GM18870 (cell line): ENCODE measurements around the gene STRIP1.

Experiments used
- ATAC-seq: cut with Tn5 transposase; IDR thresholded peaks from one replicate; pipeline ENCODE4 v1.9.1; 2021; ENCODE audit warnings: moderate library complexity; ENCODE audit not compliant: unreplicated experiment

Gene STRIP1, protein sequence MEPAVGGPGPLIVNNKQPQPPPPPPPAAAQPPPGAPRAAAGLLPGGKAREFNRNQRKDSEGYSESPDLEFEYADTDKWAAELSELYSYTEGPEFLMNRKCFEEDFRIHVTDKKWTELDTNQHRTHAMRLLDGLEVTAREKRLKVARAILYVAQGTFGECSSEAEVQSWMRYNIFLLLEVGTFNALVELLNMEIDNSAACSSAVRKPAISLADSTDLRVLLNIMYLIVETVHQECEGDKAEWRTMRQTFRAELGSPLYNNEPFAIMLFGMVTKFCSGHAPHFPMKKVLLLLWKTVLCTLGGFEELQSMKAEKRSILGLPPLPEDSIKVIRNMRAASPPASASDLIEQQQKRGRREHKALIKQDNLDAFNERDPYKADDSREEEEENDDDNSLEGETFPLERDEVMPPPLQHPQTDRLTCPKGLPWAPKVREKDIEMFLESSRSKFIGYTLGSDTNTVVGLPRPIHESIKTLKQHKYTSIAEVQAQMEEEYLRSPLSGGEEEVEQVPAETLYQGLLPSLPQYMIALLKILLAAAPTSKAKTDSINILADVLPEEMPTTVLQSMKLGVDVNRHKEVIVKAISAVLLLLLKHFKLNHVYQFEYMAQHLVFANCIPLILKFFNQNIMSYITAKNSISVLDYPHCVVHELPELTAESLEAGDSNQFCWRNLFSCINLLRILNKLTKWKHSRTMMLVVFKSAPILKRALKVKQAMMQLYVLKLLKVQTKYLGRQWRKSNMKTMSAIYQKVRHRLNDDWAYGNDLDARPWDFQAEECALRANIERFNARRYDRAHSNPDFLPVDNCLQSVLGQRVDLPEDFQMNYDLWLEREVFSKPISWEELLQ

DNA sequence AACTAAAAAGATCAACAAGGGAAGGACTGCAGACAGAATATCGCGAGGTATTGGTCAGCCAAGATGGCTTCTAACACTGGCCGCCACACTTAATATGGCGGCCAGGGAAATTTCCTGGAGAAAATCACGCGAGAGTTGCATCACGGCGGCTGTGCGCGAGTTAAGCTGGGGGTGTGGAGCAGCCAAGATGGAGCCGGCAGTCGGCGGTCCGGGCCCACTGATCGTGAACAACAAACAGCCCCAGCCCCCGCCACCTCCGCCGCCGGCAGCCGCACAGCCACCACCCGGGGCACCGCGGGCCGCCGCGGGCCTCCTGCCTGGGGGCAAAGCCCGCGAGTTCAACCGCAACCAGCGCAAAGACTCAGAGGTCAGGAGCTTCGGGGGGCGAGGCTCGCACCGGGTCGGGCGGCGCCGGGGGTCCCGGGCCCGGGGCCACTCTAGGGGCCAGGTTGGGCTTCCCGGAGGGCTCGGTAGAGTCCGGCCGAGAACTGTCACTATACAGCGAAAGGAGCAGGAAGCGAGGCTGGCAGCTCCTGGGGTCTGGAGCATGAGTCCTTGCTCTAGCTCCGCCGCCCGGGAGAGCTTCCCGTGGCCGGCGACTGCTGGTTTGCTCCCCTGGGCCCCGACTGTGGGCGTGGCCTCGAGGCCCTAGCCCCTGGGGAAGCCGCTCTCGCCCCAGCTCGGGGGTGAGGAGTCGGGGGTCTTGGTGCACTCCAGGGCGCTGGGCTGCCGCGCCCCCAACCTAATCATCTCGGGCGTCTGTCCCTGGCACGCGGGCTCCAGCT is at the start of gene STRIP1:
Gene STRIP1, plus strand, starts transcription at position 174 of the 785 bp plus-strand sequence. Its CDS starts 14 bp downstream, at position 188.
- ATAC-seq = peak; percentile 88

DNA sequence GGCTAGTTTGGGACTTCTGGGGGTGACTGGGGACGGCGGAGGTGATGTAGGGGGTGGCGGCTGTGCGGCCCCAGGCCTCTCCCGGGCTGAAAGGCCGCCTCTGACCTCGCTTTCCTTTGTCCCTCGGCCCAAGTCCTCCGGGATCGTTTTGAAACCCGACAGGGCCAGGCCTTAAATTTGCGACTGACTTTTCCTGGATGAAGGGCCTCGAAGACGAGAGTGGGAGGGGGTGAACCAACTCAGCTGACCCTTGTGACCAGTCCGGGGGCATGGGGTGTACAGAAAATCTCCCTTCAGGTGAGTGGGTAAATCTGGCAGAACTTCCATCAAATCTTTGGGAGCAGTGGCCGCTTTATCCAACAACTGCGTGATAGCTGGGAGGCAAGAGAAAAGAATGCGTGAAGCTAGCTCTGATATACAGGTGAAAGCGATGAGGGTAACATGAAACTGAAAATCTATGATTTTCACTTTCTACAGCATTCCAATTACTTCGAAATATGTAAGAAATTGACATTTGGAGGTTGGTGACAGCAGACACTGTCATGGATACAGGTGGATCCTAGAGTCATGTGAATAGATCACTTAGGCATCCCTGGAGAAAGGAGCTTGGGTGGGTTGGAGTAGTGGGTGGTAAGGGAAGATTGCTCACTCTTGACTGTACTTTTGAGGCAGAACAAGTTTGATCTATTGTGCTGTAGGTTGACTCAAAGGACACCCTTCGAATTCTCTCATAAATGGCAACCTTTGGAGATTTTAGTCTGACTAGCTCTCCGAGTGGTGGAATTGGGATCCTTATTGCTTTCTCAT is 49.0 kb upstream of the STRIP1 start:
- no peak for ATAC-seq

DNA sequence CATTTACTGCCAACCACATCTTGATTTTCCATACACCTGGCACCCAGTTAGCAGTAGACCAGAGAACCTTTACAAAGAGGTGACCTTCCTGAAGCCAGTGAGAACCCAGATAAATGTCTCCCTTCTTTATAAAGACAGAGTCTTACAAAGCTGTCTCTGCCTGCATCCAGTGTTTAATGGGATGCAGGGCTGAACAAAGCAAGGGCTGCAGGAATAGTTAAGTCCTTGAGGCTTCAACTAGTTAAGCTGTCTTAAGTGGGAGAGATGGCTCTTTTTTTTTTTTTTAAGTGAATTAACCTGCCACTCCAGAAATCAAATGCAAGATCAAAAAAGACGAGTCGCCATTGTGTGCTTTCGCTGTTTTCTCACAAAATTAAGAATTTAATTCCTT is 48.4 kb upstream of the STRIP1 start:
- no peak for ATAC-seq

DNA sequence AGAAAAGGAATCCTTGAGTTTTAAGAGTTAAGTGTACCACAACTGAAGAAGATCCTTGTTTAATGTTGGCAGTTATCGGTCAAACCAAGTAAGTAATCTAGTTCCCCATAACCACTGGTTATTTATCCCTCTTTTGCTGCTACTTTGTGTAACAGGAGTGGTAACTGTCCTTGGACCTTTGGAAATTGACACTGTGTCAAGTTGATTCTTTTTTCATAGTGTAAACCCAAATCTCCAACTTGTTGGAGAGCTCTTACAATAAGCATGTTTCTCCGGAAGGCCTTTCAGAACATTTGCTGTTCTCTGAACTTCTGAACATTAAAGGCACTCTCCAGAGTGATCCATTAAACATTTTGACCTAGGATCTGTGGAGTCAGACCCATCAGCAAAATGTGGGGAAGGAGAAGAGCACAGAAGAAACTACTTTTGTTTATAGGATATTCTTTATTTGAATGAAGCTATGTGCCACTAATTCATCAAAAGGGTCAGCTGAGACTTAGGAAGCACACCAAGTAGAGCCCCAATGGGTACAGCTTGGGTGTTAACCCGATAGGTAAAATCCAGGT is 46.0 kb upstream of the STRIP1 start:
- no peak for ATAC-seq

DNA sequence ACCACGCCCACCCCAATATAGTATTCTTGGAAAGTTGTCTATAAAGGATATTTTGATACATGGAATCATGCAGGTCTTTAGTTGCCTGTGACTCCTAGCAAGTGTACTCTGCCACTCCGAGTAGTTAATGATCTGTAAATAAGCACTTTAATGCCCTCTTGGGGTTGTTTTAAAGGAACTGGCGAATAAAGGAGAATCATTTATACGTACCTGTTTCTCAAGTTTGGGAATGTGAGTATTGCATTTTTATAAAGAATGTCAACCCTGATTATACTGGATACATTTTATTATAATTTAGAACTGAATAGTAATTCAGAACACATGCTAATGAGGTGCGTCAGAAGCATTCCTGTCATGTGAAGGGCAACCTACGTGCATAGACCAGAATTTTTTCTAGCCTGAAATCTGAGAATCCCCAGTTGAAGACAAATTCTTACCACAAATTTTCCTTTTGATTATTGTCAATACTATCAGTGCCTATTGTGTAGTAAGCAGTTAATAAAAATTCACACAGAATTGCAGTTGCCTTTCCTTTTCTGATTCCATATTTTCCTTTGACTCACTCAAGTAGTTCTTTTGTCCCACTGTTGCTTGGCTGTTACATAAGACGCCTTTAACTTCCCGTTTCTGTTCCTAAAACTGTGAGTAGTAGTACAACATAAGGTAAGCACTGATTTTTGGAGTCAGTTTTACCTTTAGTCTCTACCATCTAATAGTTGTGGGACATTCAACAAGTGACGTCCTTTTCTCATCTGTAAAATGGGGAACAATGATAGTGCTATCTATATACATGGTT is 44.7 kb upstream of the STRIP1 start:
- no peak for ATAC-seq

DNA sequence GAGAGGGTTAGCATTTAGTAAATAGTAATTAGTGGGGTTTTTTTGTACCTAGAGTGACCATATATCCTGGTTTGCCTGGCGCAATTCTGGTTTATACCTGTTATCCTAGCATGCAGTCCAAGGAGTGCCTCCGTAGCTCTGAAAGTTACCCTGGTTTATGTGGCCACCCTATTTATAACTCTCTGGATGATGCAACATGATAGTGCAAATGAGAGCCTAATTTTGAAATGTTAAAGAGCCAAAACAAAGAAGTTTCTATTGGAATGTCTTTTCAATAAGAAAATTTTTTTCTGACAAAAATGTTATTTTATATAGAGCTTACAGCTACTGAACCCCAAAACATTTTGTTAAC is 44.1 kb upstream of the STRIP1 start:
- no peak for ATAC-seq

DNA sequence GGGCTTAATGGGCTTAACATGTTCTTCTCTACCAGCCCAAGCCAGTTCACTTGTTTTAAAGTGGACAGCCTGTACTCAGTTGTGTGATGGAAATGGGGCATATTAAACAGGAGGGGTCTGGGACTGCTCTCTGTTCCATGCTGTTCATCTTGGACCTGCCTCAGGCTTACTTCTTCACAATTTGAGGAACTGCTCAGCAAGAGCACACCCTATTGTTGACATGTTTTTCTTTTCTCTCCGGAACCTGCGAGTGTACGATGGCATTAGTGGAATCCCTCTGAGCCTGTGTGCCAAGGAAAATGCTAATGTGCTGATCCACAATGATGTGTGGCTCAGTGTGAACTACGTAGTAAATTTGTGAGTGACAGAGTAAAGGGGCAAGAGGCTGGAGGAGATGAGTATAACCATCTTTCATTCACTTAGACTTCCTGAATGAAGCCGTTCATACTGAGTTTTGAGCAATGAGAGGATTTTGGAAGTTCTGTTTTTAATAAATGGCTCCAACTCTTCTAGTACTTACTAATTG is 43.0 kb upstream of the STRIP1 start:
- ATAC-seq = no peak

DNA sequence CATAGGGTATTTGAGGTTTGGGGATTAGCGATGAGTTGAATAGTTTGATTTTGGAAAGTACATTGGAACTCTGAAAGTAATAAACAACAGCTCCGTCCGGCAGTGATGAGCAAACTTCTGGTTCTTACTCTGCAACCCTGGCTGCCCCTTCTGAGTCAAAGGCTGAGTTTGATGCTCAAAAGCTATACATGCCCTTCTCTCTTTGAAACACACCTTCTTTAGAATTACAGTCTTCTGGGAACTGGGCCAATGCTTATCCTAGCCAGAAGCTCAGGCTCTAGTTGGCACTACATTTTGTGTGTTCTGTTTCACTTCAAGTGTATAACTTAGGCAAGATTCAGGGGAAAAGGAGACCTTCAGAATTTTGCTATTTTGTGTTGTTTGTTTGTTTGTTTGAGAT is 40.5 kb upstream of the STRIP1 start:
- no peak for ATAC-seq

DNA sequence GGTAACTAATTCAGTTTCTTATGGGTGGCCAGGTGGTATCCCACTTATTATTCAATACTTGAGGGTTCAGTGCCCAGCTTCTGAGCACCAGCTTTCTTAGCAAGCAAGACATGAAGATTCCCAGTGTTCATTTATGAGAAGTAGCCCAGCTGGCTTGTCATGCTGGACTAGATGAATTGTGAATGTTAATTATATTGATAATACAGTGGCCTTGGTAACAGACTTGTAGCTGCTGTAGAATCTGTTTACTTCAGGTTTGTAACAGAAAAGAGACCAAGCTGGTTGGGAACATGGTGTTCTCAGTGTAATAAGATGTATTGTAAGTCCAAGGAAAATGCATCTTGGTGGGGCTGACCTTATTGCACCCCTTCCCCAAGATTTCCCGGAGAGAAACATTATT is 39.8 kb upstream of the STRIP1 start:
- no peak for ATAC-seq

DNA sequence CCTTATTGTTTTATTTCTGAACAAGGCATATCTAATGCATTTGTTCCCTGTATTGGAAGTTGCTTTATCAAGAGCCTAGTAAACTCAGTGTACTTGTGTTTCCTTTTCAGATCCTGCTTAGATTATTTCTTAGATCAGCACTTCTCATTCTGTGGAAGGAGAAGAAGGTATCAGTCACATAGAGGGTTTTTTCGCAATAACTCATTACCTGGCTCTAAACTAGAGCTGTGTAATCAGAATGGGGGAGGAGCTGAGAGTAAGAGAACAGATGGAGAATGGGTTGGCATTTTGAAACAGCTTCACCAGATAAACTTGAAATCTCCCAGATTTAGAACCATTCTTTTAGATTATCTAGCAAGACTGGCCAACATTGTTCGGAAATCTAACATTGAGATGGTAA is 38.9 kb upstream of the STRIP1 start:
- ATAC-seq = no peak

DNA sequence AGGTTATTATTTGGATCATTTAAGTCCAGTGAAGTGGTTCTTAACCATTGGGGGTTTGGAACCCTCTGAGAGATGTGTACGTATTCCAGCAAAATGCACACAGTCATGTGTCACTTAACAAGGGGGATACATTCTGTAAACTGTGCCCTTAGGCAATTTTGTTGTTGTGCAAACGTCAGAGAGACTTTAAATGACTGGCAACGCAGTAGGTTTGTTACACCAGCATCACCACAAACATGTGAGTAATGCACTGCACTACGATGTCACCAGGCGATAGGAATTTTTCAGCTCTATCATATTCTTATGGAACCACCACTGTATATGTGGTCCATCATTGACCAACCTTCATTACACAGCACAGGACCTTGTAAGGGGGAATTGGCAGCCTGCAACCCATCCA is 37.9 kb upstream of the STRIP1 start:
- ATAC-seq = no peak

DNA sequence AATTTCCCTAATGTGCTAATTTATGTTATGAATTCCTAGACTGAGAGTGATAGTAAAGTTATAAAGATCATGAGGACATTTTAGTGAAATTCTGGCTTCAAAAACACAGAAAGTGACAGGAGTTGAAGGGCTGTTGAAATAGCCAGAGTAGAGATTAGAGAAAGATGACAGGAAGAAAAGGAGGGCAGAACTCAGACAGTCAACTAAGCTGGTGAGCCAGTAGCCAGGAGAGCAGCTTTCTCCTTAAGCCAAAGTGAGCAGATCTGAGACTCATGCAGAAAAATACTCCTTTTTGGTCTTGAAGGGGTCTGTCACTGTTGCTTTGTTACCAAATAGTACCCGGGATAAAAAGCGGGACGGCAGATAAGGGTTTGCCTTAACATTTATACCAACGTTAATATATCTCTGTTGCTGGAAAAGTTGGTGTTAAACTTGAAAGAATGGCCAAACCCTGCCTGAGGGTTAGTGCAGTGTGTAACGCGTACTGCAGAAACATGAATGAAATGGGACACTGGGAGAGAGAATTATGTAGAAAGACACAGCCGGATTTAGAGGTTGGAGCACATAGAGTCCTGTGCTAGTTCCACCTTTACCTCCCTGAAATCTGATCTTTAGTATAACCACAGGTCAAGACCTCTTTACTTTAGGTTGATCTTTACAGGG is 37.1 kb upstream of the STRIP1 start:
- ATAC-seq = no peak

DNA sequence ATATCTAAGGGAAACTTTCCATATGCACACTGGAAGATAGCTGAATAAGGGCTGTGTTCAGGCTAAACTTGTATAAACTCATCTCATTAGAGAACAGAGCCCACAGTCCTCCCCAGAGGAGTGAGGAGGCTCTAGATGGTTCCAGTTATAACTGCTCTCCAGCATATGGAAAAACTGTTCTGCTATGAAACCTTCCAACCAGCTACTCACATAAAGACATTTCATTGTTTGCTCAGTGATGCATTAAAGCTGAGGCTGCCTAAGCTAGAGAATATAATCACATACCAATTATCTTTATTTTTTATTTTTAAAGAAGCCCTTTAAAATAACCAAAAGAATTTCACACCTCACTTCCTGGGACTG is 36.6 kb upstream of the STRIP1 start:
- no peak for ATAC-seq

DNA sequence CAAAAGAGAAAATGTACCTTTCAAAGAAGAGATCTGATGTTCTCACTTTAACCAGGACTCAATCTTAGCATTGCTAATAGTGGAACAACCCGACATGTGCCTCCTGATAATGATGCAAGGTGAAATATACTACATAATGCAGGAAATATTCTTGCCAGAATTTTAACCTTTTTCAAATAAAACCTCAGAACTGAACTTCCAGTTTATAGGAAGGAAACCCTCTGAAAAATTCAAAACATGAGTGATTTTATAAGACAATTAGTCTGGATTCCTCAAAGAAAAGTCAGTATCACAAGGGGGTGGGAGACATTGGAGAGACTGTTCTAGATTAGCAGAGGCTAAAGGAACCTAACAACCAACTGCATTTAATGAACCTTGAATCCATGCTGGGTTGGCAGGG is 31.7 kb upstream of the STRIP1 start:
- no peak for ATAC-seq

DNA sequence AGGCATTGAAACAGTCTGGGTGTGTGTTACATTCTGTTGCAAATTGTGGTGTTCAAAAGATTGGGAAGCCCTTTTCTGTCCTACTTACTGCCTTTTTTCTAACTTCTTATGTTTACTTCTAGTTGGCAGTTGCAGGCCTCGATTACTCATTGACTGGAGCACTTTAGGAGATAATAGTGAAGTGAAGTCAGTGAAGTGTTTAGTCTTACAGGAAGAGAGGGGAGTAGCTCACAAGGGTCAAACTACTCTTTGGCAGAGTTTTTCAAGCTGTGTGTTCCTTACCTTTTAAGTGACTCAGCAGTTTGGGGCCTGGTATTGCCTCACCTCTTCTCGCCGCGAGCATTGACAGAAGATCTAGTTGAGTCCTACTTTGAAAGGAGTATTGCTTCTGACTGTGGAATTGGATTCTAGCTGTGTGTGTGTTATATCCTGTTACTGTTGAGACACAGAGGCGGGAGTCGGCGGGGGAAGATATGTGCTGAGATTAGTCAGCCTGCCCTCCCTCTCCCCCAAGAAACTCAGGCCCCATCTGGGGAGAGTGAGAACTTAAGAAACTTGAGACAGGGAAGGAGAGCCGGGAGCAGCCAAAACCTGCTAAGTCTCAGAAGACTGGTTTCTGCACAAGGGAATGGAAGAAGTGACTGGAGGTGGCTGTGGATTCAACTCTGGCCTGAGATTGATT is 30.5 kb upstream of the STRIP1 start:
- peak; percentile 55 for ATAC-seq

DNA sequence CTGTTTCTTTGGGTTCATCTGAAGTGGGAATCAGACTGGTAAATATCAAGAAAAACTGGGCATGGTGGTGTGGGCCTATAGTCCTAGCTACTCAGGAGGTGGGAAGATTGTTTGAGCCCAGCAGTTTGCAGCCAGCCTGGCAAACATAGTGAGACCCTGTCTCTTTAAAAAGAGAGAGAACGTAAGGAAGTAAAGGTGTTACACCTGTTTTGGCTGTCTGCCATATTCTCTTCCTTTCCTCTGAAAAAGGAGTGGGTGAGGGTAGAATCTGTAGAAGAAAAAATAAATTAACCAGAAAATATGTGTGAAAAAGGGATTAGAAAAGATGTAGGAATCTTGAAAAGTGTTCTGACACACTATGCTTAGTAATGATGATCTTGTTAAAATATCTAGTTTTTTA is 29.8 kb upstream of the STRIP1 start:
- no peak for ATAC-seq

DNA sequence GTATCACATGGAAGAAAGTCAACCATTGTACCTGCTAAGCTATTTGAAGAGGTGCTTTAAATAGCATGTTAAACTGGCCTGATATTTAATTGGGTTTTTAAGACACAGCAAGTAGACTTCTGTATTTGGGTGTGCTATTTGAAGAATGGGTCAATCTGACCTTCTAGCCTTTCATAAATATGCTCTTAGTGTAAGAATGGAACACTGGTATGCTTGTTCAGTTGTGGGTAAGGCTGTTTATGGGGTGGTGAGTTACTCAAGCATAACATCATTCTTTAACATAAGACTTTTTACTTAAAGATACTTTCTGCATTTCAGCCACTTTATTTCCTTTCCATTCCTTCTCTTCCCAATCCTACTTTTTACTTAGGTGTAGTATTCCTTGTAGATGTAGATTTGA is 28.5 kb upstream of the STRIP1 start:
- ATAC-seq = no peak

DNA sequence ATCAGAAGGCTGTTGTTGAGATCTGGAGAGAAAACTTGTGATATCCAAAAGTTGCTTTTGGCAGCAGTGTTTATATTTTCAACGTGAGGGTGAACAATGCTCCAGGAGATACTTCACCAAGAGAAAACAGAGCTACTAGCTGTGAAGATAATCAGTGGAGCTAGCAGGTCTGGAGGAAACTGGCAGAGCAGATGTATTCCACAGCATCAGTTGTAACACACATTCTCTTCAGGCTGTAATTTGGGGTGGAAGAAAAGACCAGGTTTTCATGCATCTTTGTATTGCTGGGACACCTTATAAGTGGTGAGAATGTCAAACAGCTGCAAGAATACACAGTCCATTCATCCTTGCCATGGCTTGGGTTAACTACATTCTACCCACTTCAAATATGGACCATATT is 27.9 kb upstream of the STRIP1 start:
- ATAC-seq = no peak
